HL-60 (cell line): ENCODE data around the gene FAM222B.
A peak's percentile ranks its signal among the peaks of the same experiment; 100 is the strongest.
"Not testable (repeated sequence)": the region's sequence is repeated elsewhere in the genome, so short reads cannot be mapped to it uniquely, and the experiment has no call there.

Experiments
- CTCF ChIP-seq: IDR thresholded peaks from one replicate; pipeline ENCODE4 v1.5.1; 2011; ENCODE audit warnings: low read length, control low read depth, inconsistent platforms; ENCODE audit not compliant: insufficient read depth
- POLR2AphosphoS5 ChIP-seq: IDR thresholded peaks from 2 replicates; pipeline ENCODE4 v1.6.1; 2012; ENCODE audit warnings: low read depth

- not testable (repeated sequence) for TF ChIP-seq POLR2AphosphoS5
- TF ChIP-seq CTCF: peak; percentile 21
These were observed 6.1 kb upstream of the FAM222B start for GRCh38 chr17:28848667-28849066.
